ENCODE measurements around the gene TDRD10.
A peak's percentile ranks its signal among the peaks of the same experiment; 100 is the strongest.
"Not testable (repeated sequence)": the region's sequence is repeated elsewhere in the genome, so short reads cannot be mapped to it uniquely, and the experiment has no call there.

The TDRD10 gene

DNA sequence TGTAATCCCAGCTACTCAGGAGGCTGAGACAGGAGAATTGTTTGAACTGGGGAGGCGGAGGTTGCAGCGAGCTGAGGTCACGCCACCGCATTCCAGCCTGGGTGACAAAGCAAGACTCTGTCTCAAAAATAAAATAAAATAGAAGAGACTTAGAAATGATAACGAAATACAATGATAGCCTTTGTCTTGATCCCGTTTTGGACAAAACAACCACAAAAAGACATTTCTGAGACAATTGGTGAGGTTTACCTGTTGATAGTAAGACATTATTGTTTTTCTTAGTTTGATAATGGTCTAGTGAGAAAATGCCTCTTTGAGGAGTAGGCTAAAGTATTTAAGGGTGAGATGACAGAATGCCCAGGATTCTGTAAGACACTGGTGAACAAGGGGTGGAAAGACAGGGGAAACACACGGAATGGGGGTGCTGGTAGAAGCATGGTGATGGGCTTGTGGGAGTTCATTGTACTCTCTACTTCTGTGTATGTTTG, 12.1 kb downstream of the TDRD10 start:
- DNase-seq (ENCODE audit: low read depth in 2 of 2), result no peak

DNA sequence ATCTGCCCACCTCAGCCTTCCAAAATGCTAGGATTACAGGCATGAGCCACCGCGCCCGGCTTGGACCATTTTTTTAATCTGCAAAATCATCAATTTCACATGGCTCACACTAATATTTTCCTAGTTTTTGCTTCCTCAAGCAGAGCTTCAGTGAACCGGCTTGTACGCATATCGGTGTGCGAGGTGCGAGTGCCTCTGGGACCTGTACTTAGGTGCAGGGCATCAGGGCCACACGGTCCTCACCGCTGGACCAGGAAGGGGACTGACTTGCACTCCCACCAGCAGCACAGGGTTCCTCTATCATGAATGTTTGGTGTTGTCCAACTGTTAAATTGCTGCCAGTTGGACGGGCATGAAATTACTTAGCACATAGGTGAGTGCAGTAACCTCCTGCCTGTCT, 15.6 kb downstream of the TDRD10 start:
- DNase-seq (ENCODE audit: low read depth in 2 of 2), result no peak

DNA sequence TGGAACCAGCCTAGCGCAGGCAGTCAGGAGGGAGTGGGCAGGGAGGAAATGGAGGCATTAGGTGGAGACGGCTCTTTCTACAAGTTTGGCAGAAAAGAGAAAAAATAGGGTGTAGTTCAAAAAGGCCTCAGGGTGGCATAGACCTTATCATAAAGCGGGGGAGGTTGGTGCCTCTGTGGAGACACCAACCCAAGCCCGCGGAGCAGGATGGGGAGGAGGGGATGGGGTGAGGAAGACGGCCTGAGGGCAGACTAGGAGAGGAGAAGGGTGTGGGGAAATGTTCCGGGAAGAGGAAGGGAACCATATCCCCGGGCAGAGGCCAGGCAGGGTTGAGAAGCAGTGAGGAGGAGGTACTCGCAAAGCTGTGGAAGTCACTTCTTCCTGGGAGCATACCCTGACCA, 17.6 kb downstream of the TDRD10 start:
- no peak for DNase-seq (ENCODE audit: low read depth in 2 of 2)

DNA sequence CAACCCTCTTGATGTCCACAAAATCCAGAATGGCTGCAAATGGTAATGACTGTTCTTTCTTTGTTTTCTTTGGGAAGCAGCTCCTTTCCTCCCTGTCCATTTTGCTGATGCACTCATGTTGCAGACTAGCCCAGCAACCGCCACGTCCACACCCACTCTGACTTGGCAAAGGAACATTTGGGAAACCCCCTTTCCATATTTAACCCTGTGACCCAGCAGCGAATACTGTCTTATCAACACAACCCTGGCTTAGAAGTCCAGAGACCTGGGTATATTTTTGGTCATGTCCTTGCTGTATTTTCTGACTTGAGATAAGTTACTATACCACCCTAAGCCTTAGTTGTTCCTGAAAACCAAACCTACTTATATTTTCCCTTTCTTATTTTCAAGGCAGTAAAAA, 18.3 kb downstream of the TDRD10 start:
- no peak for DNase-seq (ENCODE audit: low read depth in 2 of 2)

DNA sequence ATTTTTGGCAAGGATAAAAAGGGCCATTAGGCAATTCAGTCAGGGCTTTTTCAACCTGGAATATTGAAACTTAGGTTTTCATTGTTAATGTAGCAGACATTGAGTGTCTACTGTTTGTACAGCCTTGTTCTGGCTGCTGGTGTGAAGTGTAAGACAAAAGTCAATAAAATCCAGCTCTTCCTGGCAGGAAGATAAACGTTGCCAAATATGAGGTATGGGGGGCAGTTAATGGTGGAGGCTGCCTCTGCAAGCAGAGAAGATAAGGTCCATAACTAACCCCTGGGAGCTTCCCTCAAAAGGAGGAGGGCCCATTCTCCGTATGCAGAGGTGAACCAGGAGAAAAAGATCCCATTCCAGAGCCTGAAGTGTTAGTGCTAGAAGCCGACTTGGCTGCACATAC, 19.7 kb downstream of the TDRD10 start:
- no peak for DNase-seq (ENCODE audit: low read depth in 2 of 2)

DNA sequence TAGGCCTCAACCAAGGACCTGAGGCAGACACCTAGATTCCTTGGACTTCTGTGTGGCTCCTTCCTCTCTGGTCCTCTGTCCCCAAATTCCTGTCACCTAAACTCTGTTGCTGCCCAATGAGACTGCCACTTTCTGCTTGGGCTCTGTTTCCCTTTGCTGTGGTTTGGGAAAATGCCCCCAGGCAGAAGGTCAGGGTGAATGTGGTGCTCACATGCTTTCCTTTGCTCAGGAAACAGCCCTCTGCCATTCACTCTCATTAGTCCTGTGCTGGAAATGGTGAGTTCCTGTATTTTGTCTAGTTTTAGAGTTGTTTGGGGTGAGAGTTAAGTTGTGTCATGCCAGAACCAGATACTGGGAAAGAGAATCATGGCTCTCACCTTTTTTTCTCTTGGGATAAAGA, 22.9 kb downstream of the TDRD10 start:
- no peak for DNase-seq (ENCODE audit: low read depth in 2 of 2)

DNA sequence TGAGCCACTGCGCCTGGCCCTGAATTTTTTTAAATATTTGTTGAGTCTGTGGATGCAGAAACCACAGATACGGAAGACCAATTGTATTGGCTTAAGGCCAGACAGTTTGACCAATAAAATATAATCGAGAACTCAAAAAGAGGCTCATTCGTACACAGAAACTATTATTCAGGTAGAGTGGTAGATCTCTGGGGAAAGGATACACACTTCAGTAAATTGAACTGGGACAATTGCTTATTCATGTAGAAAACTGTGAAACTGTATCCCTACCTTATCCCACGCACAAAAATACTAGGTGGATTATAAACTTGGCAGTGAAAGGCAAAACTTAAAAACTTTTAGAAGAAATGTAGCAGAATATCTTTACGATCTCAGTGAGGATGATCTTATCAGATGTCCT, 25.2 kb downstream of the TDRD10 start:
- DNase-seq (ENCODE audit: low read depth in 2 of 2), result no peak

DNA sequence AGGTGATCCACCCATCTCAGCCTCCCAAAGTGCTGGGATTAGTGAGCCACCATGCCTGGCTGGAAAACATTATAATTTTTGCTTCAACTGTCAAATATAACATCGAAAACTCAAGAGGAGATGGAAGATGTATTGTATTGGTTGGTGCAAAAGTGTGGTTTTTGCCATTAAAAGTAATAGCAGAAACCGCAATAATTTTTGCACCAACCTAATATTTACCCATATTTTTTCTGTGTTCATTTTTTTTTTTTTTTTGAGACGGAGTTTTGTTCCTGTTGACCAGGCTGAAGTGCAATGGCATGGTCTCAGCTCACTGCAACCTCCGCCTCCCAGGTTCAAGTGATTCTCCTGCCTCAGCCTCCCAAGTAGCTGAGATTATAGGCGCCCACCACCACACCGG, 27.3 kb downstream of the TDRD10 start:
- DNase-seq (ENCODE audit: low read depth in 2 of 2), result no peak

DNA sequence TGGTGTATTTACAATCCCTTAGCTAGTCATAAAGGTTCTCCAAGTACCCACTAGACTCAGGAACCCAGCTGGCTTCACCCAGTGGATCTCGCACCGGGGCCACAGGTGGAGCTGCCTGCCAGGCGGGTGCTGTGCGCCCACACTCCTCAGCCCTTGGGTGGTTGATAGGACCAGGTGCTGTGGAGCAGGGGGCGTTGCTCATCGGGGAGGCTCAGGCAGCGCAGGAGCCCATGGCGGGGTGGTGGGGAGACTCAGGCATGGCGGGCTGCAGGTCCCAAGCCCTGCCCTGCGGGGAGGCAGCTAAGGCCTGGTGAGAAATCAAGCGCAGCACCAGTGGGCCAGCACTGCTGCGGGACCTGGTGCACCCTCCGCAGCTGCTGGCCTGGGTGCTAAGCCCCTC, 29.9 kb downstream of the TDRD10 start:
- DNase-seq (ENCODE audit: low read depth in 2 of 2), result not testable (repeated sequence)

DNA sequence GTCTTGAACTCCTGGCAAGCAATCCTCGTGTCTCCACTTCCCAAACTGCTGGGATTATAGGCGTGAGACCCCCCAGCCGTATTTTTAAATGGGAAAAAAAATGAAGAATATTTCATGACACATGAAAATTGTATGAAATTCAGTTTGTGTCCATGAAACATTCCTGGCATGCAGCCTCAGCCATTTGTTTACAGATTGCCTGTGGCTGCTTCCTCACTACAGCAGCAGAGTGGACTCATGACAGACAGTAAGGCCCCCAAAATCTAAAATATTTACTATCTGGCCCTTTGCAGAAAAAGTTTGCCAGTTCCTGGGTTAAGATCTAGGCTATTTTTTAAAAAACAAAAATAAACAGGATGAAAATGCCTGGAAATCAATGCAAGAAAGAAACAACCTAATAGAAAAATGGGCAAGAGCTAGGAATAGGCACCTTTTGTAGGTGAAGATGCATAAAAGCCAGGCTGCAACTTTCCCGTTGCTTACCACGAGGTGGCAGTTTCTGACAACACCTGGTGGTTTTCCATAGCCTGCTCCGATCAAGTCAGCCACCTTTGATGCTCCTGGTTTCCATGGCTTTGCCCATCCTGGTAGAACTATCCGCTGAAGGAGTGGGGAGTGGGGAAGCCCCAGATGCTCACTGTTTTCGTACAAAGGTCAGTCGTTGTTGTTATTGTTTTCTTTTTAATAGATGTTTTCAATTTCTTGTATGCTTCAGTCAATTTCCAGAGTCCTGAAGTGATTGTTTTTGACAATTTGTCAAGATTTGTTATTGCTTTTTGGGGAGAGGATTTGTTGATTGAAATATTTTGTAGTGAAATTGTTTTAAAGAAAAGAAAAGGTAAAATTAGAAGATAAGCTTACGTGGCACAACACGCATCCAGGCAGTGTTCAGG, 32.2 kb downstream of the TDRD10 start:
- no peak for DNase-seq (ENCODE audit: low read depth in 2 of 2)

DNA sequence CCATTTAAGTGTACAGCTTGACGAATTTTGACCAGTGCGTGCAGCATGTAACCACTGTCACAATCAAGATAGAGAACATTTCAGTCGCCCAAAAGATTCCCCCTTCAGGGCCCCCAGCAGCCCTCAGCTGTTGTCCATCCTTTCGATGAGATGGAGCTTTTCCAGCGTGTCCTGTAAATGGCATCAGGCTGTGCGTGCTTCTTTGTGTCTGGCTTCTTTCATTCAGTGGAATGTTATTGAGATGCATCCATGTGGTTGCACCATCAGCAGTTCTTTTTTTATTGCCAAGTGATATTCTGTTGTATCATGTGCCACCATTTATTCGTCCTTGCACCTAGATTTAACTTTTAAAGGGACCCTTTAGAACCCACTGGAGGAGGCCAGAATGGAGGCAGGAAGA, 34.6 kb downstream of the TDRD10 start:
- DNase-seq (ENCODE audit: low read depth in 2 of 2), result no peak

DNA sequence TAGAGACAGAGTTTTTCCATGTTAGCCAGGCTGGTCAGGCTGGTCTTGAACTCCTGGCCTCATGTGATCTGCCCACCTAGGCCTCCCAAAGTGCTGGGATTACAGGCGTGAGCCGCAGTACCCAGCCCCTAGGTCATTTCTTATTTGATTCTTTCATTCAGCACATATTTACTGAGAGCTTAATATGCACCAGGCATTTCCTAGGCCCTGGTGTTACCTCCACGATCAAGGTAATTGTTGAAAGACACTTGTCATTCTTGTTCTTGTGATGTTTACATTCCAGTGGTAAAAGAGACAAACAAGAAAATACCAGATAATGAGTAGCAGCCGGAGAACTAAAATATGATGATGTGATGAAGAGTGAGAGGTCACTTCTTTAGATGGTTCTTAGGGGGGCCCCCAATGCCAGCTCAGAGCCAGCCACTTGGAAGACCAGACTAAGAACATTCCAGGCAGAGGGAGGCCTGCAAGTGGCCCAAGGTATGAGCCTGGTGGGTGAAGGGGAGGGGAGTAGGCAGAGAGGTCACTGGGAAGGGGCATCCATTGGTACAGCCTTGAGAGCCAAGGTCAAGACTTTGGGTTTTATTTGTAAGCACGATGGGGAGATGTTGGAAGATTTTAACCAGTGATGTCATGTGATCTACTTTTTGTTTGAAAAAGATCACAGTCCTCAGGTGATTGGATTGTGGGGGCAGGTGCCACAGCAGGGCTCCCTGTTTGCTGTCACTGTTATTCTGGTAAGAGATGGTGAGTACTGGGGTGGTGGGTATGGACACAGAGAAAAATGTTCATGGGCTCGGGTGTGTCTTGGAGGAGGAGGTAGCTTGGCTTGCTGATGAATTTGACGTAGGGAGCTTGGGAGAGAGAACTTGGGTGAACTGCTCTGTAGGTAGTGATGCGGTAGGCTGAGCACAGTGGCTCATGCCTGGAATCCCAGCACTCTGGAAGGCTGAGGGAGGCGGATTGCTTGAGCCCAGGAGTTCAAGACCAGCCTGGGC, 37.8 kb downstream of the TDRD10 start:
- DNase-seq (ENCODE audit: low read depth in 2 of 2), result no peak

DNA sequence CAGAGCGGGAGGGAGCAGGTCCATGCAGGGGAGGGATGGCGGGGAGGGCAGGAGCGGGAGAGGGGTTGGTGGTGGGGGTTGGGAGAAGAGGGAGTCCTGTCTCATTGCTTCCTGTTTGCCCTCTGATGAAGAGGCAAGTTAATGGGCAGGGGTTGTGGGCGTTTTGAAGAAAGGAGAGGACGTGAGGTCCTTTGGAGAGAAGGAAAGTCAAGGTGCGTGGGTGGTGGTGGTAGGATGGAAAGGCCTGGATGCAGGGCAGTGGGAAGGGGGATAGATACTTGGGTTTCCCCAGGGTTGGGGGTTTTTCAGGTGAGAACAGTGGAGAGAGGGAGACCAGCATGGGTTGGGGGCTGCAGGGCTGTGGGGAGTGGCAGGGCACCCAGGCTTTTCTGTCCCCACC, 39.2 kb downstream of the TDRD10 start:
- no peak for DNase-seq (ENCODE audit: low read depth in 2 of 2)

DNA sequence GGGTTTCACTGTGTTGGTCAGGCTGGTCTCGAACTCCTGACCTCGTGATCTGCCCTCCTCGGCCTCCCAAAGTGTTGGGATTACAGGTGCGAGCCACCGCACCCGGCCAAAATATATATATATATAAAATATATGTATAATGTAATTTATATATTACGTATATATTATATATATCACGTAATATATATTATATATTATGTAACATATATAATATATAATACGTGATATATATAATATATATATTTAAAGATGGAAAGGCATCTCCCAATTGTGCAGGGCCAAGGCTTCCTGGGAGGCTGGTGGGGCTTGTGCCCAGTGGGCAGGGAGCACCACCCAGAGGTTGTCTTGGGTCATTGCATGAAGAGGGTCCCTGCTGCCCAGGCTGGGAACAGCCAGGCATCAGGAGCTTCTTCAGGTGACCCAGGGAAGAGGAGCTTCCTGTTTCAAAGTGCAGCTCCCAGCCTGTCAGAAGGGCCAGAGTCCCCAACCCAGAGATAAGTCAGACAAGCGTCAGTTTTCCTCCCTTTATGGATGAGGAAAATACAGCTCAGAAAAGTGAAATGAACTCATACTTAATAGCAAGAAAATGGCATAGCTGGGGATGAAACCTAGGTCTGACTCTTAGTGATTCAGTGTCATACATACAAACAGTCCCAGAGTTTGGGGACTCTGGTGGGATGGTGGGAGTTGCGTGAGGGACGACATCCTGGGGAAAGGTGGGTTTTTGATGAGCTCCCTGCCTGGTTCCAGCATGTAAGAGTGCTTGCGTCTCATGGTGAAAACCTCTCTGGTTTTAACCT, 44.4 kb downstream of the TDRD10 start:
- DNase-seq (ENCODE audit: low read depth in 2 of 2), result peak; percentile 40 to 44

DNA sequence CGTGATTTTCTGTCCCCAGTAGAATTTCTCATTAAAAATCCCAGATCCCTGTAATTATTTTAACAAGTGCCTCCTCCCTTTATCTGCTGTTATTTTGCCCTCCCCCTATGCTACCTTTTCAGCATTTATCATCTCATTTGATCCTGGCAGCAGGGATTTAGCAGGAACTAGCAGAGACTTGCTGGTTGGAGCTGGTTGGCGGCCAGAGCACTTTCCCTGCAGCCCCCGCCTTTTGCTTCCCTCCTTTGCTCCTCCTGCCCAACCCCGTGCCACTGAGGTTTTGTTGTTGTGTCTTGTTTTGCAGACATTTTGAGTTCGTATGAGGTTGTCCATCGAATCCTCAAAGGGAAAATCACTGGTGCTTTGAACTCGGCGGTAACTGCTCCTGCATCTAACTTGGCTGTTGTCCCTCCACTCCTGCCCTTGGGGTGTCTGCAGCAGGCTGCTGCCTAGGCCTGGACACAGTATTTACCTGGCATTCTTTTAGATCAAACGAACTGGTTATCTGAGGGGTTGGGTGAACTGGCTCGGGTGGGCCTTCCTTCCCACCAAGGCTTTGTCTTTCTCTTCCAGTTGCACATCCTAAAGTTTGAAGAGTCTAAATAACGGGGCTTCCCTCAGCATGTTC, 45.2 kb downstream of the TDRD10 start:
- DNase-seq (ENCODE audit: low read depth in 2 of 2), result no peak

DNA sequence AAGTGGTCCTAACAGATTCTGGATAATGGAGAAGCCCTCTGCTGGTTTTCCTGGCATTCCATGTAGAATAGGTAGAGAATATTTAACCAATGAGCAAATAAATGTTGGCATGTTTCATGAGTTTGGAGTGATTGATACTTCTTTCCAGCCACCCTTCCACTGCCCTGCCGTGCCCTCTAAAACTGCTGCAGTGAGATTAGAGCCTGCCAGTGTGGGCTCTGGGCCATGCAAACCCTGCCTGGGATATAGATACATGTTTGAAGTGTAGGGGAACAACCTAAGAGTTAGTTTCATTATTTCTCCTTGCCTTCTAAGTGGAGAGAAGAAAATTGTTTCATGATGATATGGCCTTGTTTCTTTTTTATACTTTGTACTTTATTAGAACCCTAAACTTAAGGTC, 46.0 kb downstream of the TDRD10 start:
- DNase-seq (ENCODE audit: low read depth in 2 of 2), result no peak

DNA sequence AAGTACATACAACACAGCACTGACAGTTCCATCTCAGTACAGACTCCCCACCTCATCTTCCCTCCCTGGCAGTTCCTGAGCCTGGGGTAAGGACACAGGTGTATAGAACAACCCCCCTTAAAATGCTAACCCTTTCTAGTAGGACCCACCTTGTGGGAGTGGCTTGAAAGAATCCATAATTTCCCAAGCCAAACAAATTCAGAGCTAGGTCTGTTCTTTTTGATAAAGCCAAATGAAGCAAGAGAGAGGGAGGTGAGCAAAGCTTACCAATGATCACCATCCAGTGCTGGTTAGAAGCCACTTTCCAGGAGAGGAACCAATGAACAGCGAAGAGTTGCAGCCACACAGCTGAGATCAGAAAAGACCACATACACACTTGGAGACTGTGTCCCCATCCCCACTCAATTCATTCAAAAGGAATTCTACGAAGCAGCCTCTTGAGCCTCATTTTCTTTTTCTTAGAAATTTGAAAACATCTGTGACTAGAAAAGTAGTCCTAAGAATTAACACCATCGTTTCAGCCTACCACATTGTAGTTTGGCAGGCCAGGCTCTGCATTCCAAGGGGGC, 47.3 kb downstream of the TDRD10 start:
- DNase-seq (ENCODE audit: low read depth in 2 of 2), result no peak

DNA sequence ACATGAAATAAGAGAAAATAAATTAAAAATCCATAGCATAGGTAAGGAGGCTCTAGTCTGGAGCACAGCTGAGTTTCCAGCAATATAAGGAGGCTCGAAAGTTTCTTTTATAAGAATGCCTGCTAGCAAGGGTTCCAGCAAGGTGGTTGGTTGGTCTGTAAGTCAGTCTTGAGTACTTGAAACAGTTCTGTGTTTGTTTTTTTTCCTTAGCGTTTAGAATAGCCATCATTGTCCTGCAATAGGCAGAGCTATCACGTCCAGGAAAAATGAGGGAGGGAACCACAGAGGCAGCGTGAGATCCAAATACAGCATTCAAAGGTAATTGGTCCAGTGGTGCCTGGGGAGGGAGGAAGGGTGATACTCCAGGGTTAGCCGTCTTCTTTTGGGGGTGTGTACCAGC, 48.1 kb downstream of the TDRD10 start:
- no peak for DNase-seq (ENCODE audit: low read depth in 2 of 2)

DNA sequence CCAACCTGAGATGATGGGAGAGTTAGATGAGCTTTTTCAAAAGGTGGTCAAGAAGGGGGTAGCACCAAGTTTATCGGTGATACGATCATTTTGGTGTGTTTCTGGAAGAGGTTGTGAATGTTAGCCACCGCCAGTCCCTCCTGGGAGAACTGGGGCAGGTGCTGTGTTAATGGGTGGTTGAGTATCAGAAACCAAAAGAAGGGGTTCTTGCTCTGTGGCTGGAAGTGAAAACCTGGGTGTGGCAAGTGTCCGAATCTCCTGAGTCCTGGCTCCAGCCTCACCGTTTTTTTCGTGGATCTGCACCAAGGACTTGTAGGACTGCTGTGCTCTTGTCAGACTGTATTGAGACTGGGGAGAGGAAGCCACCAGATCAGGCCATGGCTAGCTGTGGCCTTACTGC, 48.6 kb downstream of the TDRD10 start:
- no peak for DNase-seq (ENCODE audit: low read depth in 2 of 2)

DNA sequence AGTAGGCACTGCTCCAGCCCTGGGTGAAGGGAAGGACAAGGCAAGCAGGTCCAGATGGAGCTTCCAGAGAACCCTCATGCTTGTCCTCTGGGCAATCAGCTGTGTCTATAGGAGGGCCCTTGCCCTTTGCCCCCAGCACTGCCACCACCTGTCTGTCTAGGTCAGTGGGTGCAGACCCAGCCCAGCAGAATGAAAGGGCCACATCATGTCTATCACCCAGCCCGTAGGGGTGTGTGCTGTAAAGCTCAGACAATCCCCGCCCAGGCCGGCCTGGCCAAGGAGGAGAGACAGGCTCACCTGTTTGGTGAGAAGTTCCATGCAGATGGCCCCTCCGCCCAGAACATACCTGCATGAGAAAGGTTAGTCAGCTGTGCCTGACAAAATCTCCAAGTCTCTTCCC, 49.5 kb downstream of the TDRD10 start:
- DNase-seq (ENCODE audit: low read depth in 2 of 2), result no peak

DNA sequence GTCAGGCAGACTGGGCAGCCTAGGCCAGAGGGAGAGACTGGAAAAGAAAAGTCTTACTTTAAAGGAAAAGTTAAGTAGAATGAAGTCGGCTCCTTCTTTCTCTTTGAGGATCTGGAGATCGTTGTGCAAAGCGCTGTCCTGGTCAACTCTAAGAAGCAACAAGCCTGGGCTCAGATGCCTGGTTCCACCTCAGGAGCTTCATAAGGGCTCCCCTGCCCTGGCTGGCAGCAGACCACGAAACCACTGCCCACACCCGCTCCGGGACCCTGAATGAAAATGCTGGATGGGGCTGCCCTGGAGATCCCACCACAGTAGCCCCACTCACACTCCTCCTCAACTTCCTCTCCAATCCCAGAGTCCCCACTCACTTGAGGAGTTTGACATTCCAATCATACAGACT, 50.0 kb downstream of the TDRD10 start:
- no peak for DNase-seq (ENCODE audit: low read depth in 2 of 2)

Data from stimulated activated CD8-positive, alpha-beta memory T cell treated with anti-CD3 and anti-CD28 coated beads, Interleukin-15, amount 100 ng/mL, for 48 hours (primary cell).